AG04450 (cell line): ENCODE results near the gene USP12. TPM values are rescaled to one million over a fixed set of nuclear protein-coding genes. Genes with fewer than 3 reads are reported as not detected.

Experiments used
- CTCF ChIA-PET: fragments of 300-600, 350-600 bp; formaldehyde crosslinking; extraction: SDS; loops from one replicate; lab custom pipeline; 2022; ENCODE audit warnings: antibody characterized with exemption, inconsistent platforms; lab: Charles Lee
- POLR2A ChIA-PET: fragments of 350-600 bp; formaldehyde crosslinking; extraction: SDS; loops from one replicate; lab custom pipeline; 2021; ENCODE audit warnings: antibody characterized with exemption, inconsistent platforms; lab: Yijun Ruan, JAX
- DNase-seq: peaks from one replicate; pipeline ENCODE4 v3.0.0-alpha.2; 2011; ENCODE audit warnings: low read depth, low spot score
- H3K27ac ChIP-seq: one replicate; pipeline ENCODE4 v1.5.1; 2012; ENCODE audit warnings: low read depth, low read length, control low read depth
- H3K27me3 ChIP-seq: one replicate; pipeline ENCODE4 v1.6.0; 2012; ENCODE audit warnings: low read length; ENCODE audit not compliant: control insufficient read depth, insufficient read depth
- H3K4me3 ChIP-seq: 2 replicates; pipeline ENCODE4 v1.5.1; 2011; ENCODE audit warnings: mild to moderate bottlenecking, low read depth, low read length, control low read depth
- H3K9me3 ChIP-seq: 2 replicates; pipeline ENCODE4 v1.5.1; 2012; ENCODE audit warnings: low read length; ENCODE audit not compliant: control insufficient read depth, insufficient read depth
- CTCF ChIP-seq: IDR thresholded peaks from 2 replicates; pipeline ENCODE4 v1.5.1; 2011; ENCODE audit warnings: low read depth, low read length, control low read depth, inconsistent platforms
- polyA plus RNA-seq: library from polyadenylated mRNA; depleted of rRNA; stranded (reverse); fragments of >200 nt; gene quantifications from 2 replicates; pipeline ENCODE4 v1.2.3, GENCODE V29; 2011

Gene USP12
- polyA plus RNA-seq, 1 experiment = 18.0 TPM

- DNase-seq = no peak
- TF ChIP-seq CTCF = no peak
- no peak overlapping the region for H3K4me3 ChIP-seq
- H3K27ac ChIP-seq = no peak overlapping the region
- H3K27me3 ChIP-seq = no peaks in the 10 kb centered on the region
- POLR2A ChIA-PET = no interaction called here
- CTCF ChIA-PET = no interaction called here
- no peaks in the 10 kb centered on the region for H3K9me3 ChIP-seq
Measured at GRCh38 chr13:27088619-27089018, 83.0 kb downstream of the USP12 start.

DNA sequence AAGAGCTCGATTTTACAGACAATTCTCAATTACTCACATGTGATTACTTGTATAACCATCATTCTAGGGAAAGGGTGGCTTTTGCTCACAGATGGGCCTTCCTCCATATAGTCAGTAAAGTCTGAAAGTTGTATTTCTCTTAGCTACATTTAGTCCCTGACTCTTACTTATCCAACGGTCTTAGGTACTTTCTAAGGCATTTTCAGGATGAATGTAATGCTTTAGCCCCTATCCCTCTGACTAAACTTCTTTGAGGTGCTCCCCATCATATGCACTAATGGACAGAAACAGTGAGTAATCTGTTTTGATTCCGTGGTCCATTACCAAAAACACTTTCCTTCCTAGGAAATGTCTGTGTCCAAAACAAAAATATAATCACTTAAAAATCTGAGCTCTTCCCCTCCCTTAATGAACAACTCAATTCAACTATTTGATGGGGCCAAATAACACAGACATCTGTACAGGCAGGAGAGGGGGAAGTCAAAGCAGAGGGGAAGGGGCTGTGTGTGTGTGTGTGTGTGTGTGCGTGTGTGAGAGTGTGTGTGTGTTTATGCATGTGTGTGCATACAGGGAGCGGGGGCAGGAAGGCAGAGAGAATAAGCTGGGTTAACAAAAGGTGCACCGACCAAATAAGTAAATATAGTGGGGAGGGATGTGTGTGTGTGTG, 84.9 kb downstream of the USP12 start:
- Histone ChIP-seq H3K4me3 (no peak overlapping the region), H3K27ac (no peak overlapping the region), H3K27me3 (no peaks in the 10 kb centered on the region), H3K9me3 (no peaks in the 10 kb centered on the region)
- ChIA-PET POLR2A (no interaction called here), CTCF (interaction anchor here (0.6 to 1.5 kb wide), 4 partner anchors 46 to 275 kb away, joined by 3 to 4 read pairs (median 4); partner anchors contain the start of gene RASL11A)
- no peak for TF ChIP-seq CTCF
- DNase-seq = no peak

DNA sequence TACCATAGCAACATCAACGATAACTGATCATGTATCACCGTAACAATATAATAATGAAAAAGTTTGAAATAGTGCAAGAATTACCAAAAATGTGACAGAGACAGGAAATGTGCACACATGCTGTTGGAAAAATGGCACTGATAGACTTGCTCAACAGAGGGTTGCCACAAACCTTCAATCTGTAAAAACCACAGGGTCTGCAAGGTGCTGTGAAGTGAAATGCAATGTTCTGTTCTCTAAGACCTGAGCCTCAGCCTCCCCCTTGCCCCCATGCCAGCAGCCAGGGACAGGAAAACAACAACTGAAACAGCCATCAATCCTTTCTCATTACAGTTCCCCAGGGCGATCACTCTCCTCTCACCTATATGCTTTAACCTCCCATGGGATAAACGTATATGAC, 88.4 kb downstream of the USP12 start:
- no peaks in the 10 kb centered on the region for H3K9me3 ChIP-seq
- H3K27me3 ChIP-seq = no peaks in the 10 kb centered on the region
- no peak overlapping the region for H3K4me3 ChIP-seq
- TF ChIP-seq CTCF = no peak
- no peak overlapping the region for H3K27ac ChIP-seq
- DNase-seq = no peak
- ChIA-PET POLR2A (no interaction called here), CTCF (no interaction called here)

- Histone ChIP-seq H3K4me3 (no peak overlapping the region), H3K27me3 (no peaks in the 10 kb centered on the region), H3K27ac (no peak overlapping the region), H3K9me3 (no peaks in the 10 kb centered on the region)
- DNase-seq = no peak
- CTCF ChIA-PET = interaction anchor here (0.6 kb wide), 1 partner anchor 9 kb away, joined by 3 read pairs; no protein-coding TSS in a partner anchor
- POLR2A ChIA-PET = no interaction called here
- TF ChIP-seq CTCF = no peak
Measured at GRCh38 chr13:27081893-27082679, 89.5 kb downstream of the USP12 start.
